HCT116 (cell line): ENCODE data around the gene CEBPB. TPM values are rescaled to one million over a fixed set of nuclear protein-coding genes. Genes with fewer than 3 reads are reported as not detected.
A peak's percentile ranks its signal among the peaks of the same experiment; 100 is the strongest.

Experiments used
- ATAC-seq: fragments of 200-7000 bp; cut with Tn5 transposase; 2 replicates; pipeline ENCODE4 v1.9.1; 2020; ENCODE audit warnings: mild to moderate bottlenecking, moderate library complexity
- BruUV-seq: library from RNA; stranded (reverse); fragments of 400-500 nt; replicated peaks from 2 replicates; lab custom pipeline; 2021; lab: Mats Ljungman, UMichigan
- CTCF ChIA-PET: fragments of 300-600 bp; sonication (Branson Sonifier 250); formaldehyde crosslinking; loops from one replicate; lab custom pipeline; 2021; ENCODE audit warnings: antibody characterized with exemption; lab: Charles Lee
- POLR2A ChIA-PET: fragments of 300-600, 350-600 bp; sonication (Branson Sonifier 250); formaldehyde crosslinking; loops from one replicate; lab custom pipeline; 2021; ENCODE audit warnings: antibody characterized with exemption; lab: Charles Lee
- RAD21 ChIA-PET, 2 experiments: fragments of 300-600 bp; sonication (Branson Sonifier 250); formaldehyde crosslinking; loops; one replicate each; lab custom pipeline; 2023; ENCODE audit warnings: low total read pairs in 2 of 2; ENCODE audit not compliant: uncharacterized antibody in 2 of 2, unreplicated experiment in 2 of 2, low non-redundant PET in 1 of 2; lab: Charles Lee
- DNase-seq: peaks from one replicate; pipeline ENCODE4 v3.0.0-alpha.2; 2010; ENCODE audit warnings: low read depth, low spot score
- H2AFZ ChIP-seq: fragments of 200-600 bp; shearing (Covaris generic), sonication (generic); 2 replicates; pipeline ENCODE4 v1.6.1; 2017; ENCODE audit warnings: low read depth, mixed run types, mixed read lengths, antibody characterized with exemption, low read length; ENCODE audit not compliant: poor library complexity, severe bottlenecking
- H3K27ac ChIP-seq: 2 replicates; pipeline ENCODE4 v1.5.1; 2012; ENCODE audit warnings: low read depth, low read length
- H3K27me3 ChIP-seq: fragments of 200-600 bp; sonication (generic); 2 replicates; pipeline ENCODE4 v1.6.1; 2016; ENCODE audit warnings: mixed run types, low read length, mixed read lengths; ENCODE audit not compliant: insufficient read depth
- H3K36me3 ChIP-seq, 2 experiments: fragments of 200-500 bp in 1 of 2; fragments of 200-600 bp in 1 of 2; sonication (Bioruptor generic) in 1 of 2; sonication (generic) in 1 of 2; 2 replicates each; pipeline versions ENCODE4 v1.5.1 to v1.6.1; 2014 to 2016; ENCODE audit warnings: low read length in 2 of 2, inconsistent platforms in 1 of 2, mixed read lengths in 1 of 2, mixed run types in 1 of 2; ENCODE audit not compliant: insufficient read depth in 2 of 2, control insufficient read depth in 1 of 2
- H3K4me1 ChIP-seq, 2 experiments: fragments of 200-600 bp in 1 of 2; sonication (generic) in 1 of 2; 2 replicates each; pipeline versions ENCODE4 v1.5.1 to v1.6.1; 2012 to 2017; ENCODE audit warnings: low read length in 2 of 2, inconsistent platforms in 1 of 2, mild to moderate bottlenecking in 1 of 2, mixed read lengths in 1 of 2, mixed run types in 1 of 2, moderate library complexity in 1 of 2; ENCODE audit not compliant: insufficient read depth in 2 of 2, control insufficient read depth in 1 of 2
- H3K4me2 ChIP-seq: fragments of 200-600 bp; sonication (generic); 2 replicates; pipeline ENCODE4 v1.6.1; 2017; ENCODE audit warnings: mixed run types, low read length, mixed read lengths
- H3K4me3 ChIP-seq, 2 experiments: fragments of 200-600 bp in 1 of 2; sonication (generic) in 1 of 2; replicated peaks in 1 of 2; 2 replicates each; pipeline ENCODE4 v1.5.1; 2011 to 2016; ENCODE audit warnings: low read length in 2 of 2, control low read depth in 1 of 2, low read depth in 1 of 2, mild to moderate bottlenecking in 1 of 2, mixed read lengths in 1 of 2, mixed run types in 1 of 2
- H3K79me2 ChIP-seq: fragments of 200-600 bp; sonication (generic); 2 replicates; pipeline ENCODE4 v1.6.1; 2017; ENCODE audit warnings: mild to moderate bottlenecking, mixed run types, low read length, moderate library complexity, mixed read lengths; ENCODE audit not compliant: insufficient read depth
- H3K9ac ChIP-seq: fragments of 200-600 bp; sonication (generic); 2 replicates; pipeline ENCODE4 v1.6.1; 2016; ENCODE audit warnings: low read length, mixed read lengths
- H3K9me2 ChIP-seq: fragments of 200-600 bp; sonication (generic), shearing (Covaris generic); 2 replicates; pipeline ENCODE4 v1.6.1; 2017; ENCODE audit warnings: mixed run types, mild to moderate bottlenecking, moderate library complexity; ENCODE audit not compliant: insufficient read depth
- H3K9me3 ChIP-seq, 2 experiments: fragments of 200-500 bp in 1 of 2; fragments of 200-600 bp in 1 of 2; sonication (Bioruptor generic) in 1 of 2; sonication (generic) in 1 of 2; 2 replicates each; pipeline ENCODE4 v1.6.1; 2014 to 2017; ENCODE audit warnings: low read length in 2 of 2, mixed read lengths in 2 of 2, inconsistent platforms in 1 of 2, low read depth in 1 of 2, mild to moderate bottlenecking in 1 of 2, mixed run types in 1 of 2, moderate library complexity in 1 of 2; ENCODE audit not compliant: control insufficient read depth in 1 of 2, insufficient read depth in 1 of 2
- H4K20me1 ChIP-seq: fragments of 200-600 bp; sonication (generic), shearing (Covaris generic); 2 replicates; pipeline ENCODE4 v1.6.1; 2017; ENCODE audit warnings: mixed run types, mild to moderate bottlenecking, moderate library complexity; ENCODE audit not compliant: insufficient read depth
- ATF3 ChIP-seq: IDR thresholded peaks from 2 replicates; pipeline ENCODE4 v1.6.1; 2012
- CEBPB ChIP-seq: IDR thresholded peaks from 2 replicates; pipeline ENCODE4 v1.6.1; 2012; ENCODE audit warnings: low read depth
- EGR1 ChIP-seq: IDR thresholded peaks from 2 replicates; pipeline ENCODE4 v1.6.1; 2012; ENCODE audit warnings: low read depth
- ELF1 ChIP-seq: IDR thresholded peaks from 2 replicates; pipeline ENCODE4 v1.6.1; 2012; ENCODE audit warnings: low read depth, borderline replicate concordance
- EZH2phosphoT487 ChIP-seq: fragments of 200-600 bp; IDR thresholded peaks from 2 replicates; pipeline ENCODE4 v1.6.1; 2018; ENCODE audit warnings: antibody characterized with exemption, borderline replicate concordance
- FOSL1 ChIP-seq: IDR thresholded peaks from 2 replicates; pipeline ENCODE4 v1.6.1; 2012; ENCODE audit warnings: low read depth
- JUND ChIP-seq: IDR thresholded peaks from 2 replicates; pipeline ENCODE4 v1.6.1; 2012
- MAX ChIP-seq: IDR thresholded peaks from 2 replicates; pipeline ENCODE4 v1.6.1; 2012
- POLR2A ChIP-seq: IDR thresholded peaks from 2 replicates; pipeline ENCODE4 v1.7.0; 2011; ENCODE audit warnings: borderline replicate concordance; ENCODE audit not compliant: insufficient read depth, insufficient read length; ENCODE audit errors: extremely low read depth
- RAD21 ChIP-seq: IDR thresholded peaks from 2 replicates; pipeline ENCODE4 v1.6.1; 2012; ENCODE audit warnings: low read depth, mild to moderate bottlenecking
- REST ChIP-seq: IDR thresholded peaks from 2 replicates; pipeline ENCODE4 v1.6.1; 2012; ENCODE audit warnings: low read depth
- SIN3A ChIP-seq: IDR thresholded peaks from 2 replicates; pipeline ENCODE4 v1.6.1; 2012; ENCODE audit warnings: low read depth
- SP1 ChIP-seq: IDR thresholded peaks from 2 replicates; pipeline ENCODE4 v1.6.1; 2012; ENCODE audit warnings: low read depth
- SRF ChIP-seq: IDR thresholded peaks from 2 replicates; pipeline ENCODE4 v1.6.1; 2012; ENCODE audit warnings: low read depth
- TCF7L2 ChIP-seq: IDR thresholded peaks from 2 replicates; pipeline ENCODE4 v1.7.0; 2011; ENCODE audit warnings: borderline replicate concordance, inconsistent platforms; ENCODE audit not compliant: insufficient read depth, insufficient read length; ENCODE audit errors: extremely low read depth
- YY1 ChIP-seq: IDR thresholded peaks from 2 replicates; pipeline ENCODE4 v1.6.1; 2011; ENCODE audit warnings: low read length, low read depth, moderate library complexity, mild to moderate bottlenecking; ENCODE audit not compliant: insufficient replicate concordance; ENCODE audit errors: extremely low read depth
- ZBTB33 ChIP-seq: IDR thresholded peaks from 2 replicates; pipeline ENCODE4 v1.6.1; 2011; ENCODE audit warnings: mild to moderate bottlenecking, low read length, moderate library complexity; ENCODE audit not compliant: insufficient replicate concordance; ENCODE audit errors: extremely low read depth
- ZNF274 ChIP-seq: fragments of 200-500 bp; sonication (Bioruptor generic); IDR thresholded peaks from 2 replicates; pipeline ENCODE4 v1.6.1; 2014; ENCODE audit warnings: mild to moderate bottlenecking, low read depth, low read length, inconsistent platforms
- intact Hi-C: fragments of 100-400 bp; cut with micrococcal nuclease; formaldehyde crosslinking; loops from 2 replicates; pipeline ENCODE4 v1.10.0; 2022
- total RNA-seq: library from RNA; stranded (reverse); gene quantifications from one replicate; pipeline ENCODE4 v1.2.1, GENCODE V29; 2021; ENCODE audit not compliant: unreplicated experiment

Gene CEBPB
- total RNA-seq, 1 experiment from 2014 or later: 113 TPM

GRCh38 chr20:50153500-50154377 lies 36.9 kb upstream of the CEBPB start, which contains the start of gene PEDS1:
Gene PEDS1 (minus strand): TSS chr20:50153723. CDS start chr20:50153637, 86 bp downstream.
- BruUV-seq: no TSS peak
- H2AFZ ChIP-seq: no peak within 1 kb of the TSS
- CTCF ChIA-PET: interaction anchor here (0.7 to 1.4 kb wide), 7 partner anchors 13 to 189 kb away, joined by 3 to 7 read pairs (median 4); no protein-coding TSS in a partner anchor
- peaks cover 30 to 52% of the 10 kb centered on the region in 2 experiments for H3K4me1 ChIP-seq
- peaks cover 47% of the 10 kb centered on the region for H3K79me2 ChIP-seq
- intact Hi-C loops: no loop called here
- H4K20me1 ChIP-seq: no peaks in the 10 kb centered on the region
- peak; percentile 66 for DNase-seq
- H3K27me3 ChIP-seq: no peaks in the 10 kb centered on the region
- H3K4me2 ChIP-seq: peak within 1 kb of the TSS; percentile 91
- H3K9ac ChIP-seq: peak within 1 kb of the TSS; percentile 98
- H3K36me3 ChIP-seq: peaks cover 4 to 12% of the 10 kb centered on the region in 2 experiments; a peak in 3 of 4 replicates
- POLR2A ChIA-PET: interaction anchor here (0.9 to 2.2 kb wide), 6 partner anchors 8 to 38 kb away, joined by 3 to 11 read pairs (median 4); no protein-coding TSS in a partner anchor
- ATAC-seq: peak; percentile 93
- peak within 1 kb of the TSS; percentile 80 to 95 for H3K4me3 ChIP-seq
- H3K9me3 ChIP-seq: no peaks in the 10 kb centered on the region
- no peaks in the 10 kb centered on the region for H3K9me2 ChIP-seq
- H3K27ac ChIP-seq: peak within 1 kb of the TSS; percentile 90
- RAD21 ChIA-PET: interaction anchor here in 1 of 2 experiments (0.7 kb wide), 1 partner anchor 13 kb away, joined by 3 read pairs; no protein-coding TSS in a partner anchor
- TF ChIP-seq YY1: no peak
- TF ChIP-seq REST: no peak
- no peak for TF ChIP-seq ATF3
- no peak for TF ChIP-seq FOSL1
- TF ChIP-seq JUND: no peak
- TF ChIP-seq CEBPB: no peak
- TF ChIP-seq TCF7L2: no peak
- no peak for TF ChIP-seq ELF1
- TF ChIP-seq MAX: peak; percentile 95
- TF ChIP-seq SP1: no peak
- TF ChIP-seq SIN3A: no peak
- no peak for TF ChIP-seq ZBTB33
- no peak for TF ChIP-seq ZNF274
- no peak for TF ChIP-seq EZH2phosphoT487
- no peak for TF ChIP-seq RAD21
- TF ChIP-seq EGR1: no peak
- TF ChIP-seq SRF: no peak
- peak; percentile 82 for TF ChIP-seq POLR2A
